Fibroblast of the aortic adventitia (primary cell): ENCODE data around the gene INTS11. TPM values are rescaled to one million over a fixed set of nuclear protein-coding genes. Genes with fewer than 3 reads are reported as not detected.
A peak's percentile ranks its signal among the peaks of the same experiment; 100 is the strongest.
"Not testable (repeated sequence)": the region's sequence is repeated elsewhere in the genome, so short reads cannot be mapped to it uniquely, and the experiment has no call there.

Experiments used
- DNase-seq: peaks from one replicate; pipeline ENCODE4 v3.0.0-alpha.2; 2010; ENCODE audit warnings: low read depth
- H3K4me3 ChIP-seq: 2 replicates; pipeline ENCODE4 v1.5.1; 2011; ENCODE audit warnings: low read depth, mild to moderate bottlenecking, control low read depth, low read length, moderate library complexity
- CTCF ChIP-seq: IDR thresholded peaks from 2 replicates; pipeline ENCODE4 v1.5.1; 2011; ENCODE audit warnings: mild to moderate bottlenecking, low read length, control low read depth, inconsistent platforms; ENCODE audit not compliant: insufficient read depth
- total RNA-seq: library from RNA; depleted of rRNA; stranded (reverse); fragments of >200 nt; gene quantifications from 2 replicates; pipeline ENCODE4 v1.2.3, GENCODE V29; 2012; ENCODE audit warnings: low replicate concordance

Gene INTS11
- total RNA-seq, 1 donor = 53.1 TPM

- DNase-seq = no peak
- no peak for TF ChIP-seq CTCF
- H3K4me3 ChIP-seq = no peak overlapping the region
Measured at GRCh38 chr1:1320666-1321448, 3.6 kb downstream of the INTS11 start.

- DNase-seq = no peak
- no peak overlapping the region for H3K4me3 ChIP-seq
- TF ChIP-seq CTCF = no peak
Measured at GRCh38 chr1:1319646-1319941, 4.9 kb downstream of the INTS11 start.

GRCh38 chr1:1318777-1319645 lies 5.4 kb downstream of the INTS11 start:
- no peak for TF ChIP-seq CTCF
- no peak overlapping the region for H3K4me3 ChIP-seq
- no peak for DNase-seq

- DNase-seq = peak; percentile 96
- TF ChIP-seq CTCF = no peak
- H3K4me3 ChIP-seq = no peak overlapping the region
Measured at GRCh38 chr1:1318131-1318652, 6.3 kb downstream of the INTS11 start.

GRCh38 chr1:1317420-1317819 lies 7.0 kb downstream of the INTS11 start:
- no peak for TF ChIP-seq CTCF
- DNase-seq = no peak
- no peak overlapping the region for H3K4me3 ChIP-seq

GRCh38 chr1:1316199-1316598 lies 8.3 kb downstream of the INTS11 start:
- H3K4me3 ChIP-seq, DNase-seq: not testable (repeated sequence)

- no peak for DNase-seq
- H3K4me3 ChIP-seq = no peak overlapping the region
- TF ChIP-seq CTCF = no peak
Measured at GRCh38 chr1:1315435-1315954, 9.0 kb downstream of the INTS11 start.
